Adrenal gland (tissue), 12 donors: ENCODE measurements around the gene RND2. TPM values are rescaled to one million over a fixed set of nuclear protein-coding genes. Genes with fewer than 3 reads are reported as not detected.

Experiments used
- DNase-seq, 7 donors: peaks; one replicate each; pipeline ENCODE4 v3.0.0-alpha.2; 2019 to 2020
- H3K27ac ChIP-seq, 5 donors: fragments of 200-600 bp; sonication (generic) in 4 of 5; 1 replicate in 3 of 5; 2 replicates in 2 of 5; pipeline versions ENCODE4 v1.5.1 to v1.8.0; 2016 to 2020; ENCODE audit warnings: mild to moderate bottlenecking in 1 of 5
- H3K27me3 ChIP-seq: fragments of 200-600 bp; 2 replicates; pipeline ENCODE4 v1.8.0; 2021
- H3K36me3 ChIP-seq, 2 donors: fragments of 200-600 bp; replicated peaks in 1 of 2; 1 replicate in 1 of 2; 2 replicates in 1 of 2; pipeline versions ENCODE4 v1.5.1 to v1.8.0; 2018 to 2022
- H3K4me1 ChIP-seq, 2 donors: fragments of 200-600 bp; replicated peaks in 1 of 2; 1 replicate in 1 of 2; 2 replicates in 1 of 2; pipeline versions ENCODE4 v1.5.1 to v1.8.0; 2018 to 2021
- H3K4me3 ChIP-seq, 4 donors: fragments of 200-600 bp; sonication (generic) in 3 of 4; one replicate each; pipeline ENCODE4 v1.5.1; 2016 to 2018
- H3K9me3 ChIP-seq, 3 donors: fragments of 200-600 bp; sonication (generic) in 1 of 3; replicated peaks in 1 of 3; 1 replicate in 2 of 3; 2 replicates in 1 of 3; pipeline versions ENCODE4 v1.5.1 to v1.8.0; 2016 to 2021
- POLR2A ChIP-seq, 2 donors: fragments of 450-650 bp; IDR thresholded peaks; one replicate each; pipeline ENCODE4 v1.6.1; 2017; ENCODE audit warnings: antibody characterized with exemption in 2 of 2, mild to moderate bottlenecking in 2 of 2, moderate library complexity in 1 of 2
- WGBS, 4 donors: extraction: QIAGEN DNeasy Blood & Tissue Kit in 2 of 4; methylation state at CpG; one replicate each; pipeline versions ENCODE4 v1.1.5 to v1.1.7; 2013 to 2017; 5-methylcytosine and 5-hydroxymethylcytosine counted together
- intact Hi-C, 2 donors: fragments of 100-400 bp; cut with DNase I; formaldehyde crosslinking; loops; one replicate each; pipeline versions ENCODE4 v1.14.1 to v1.15.0; 2022 to 2023
- polyA plus RNA-seq, 3 donors: library from polyadenylated mRNA; stranded (reverse); fragments of 200-250 nt in 2 of 3; fragments of 350-450 nt in 1 of 3; fragmentation: Illumina TruSeq in 1 of 3; extraction: RNeasy Lipid Tissue Mini Kit (QIAGEN cat#74804) in 1 of 3; gene quantifications; one replicate each; pipeline ENCODE4 v1.2.3, GENCODE V29; 2013 to 2014
- total RNA-seq, 9 donors: library from RNA; depleted of rRNA in 4 of 9; stranded (reverse); fragments of >200 nt in 4 of 9; fragments of 120-200 nt in 1 of 9; fragmentation: NEBNext Ultra II Directional in 1 of 9; extraction: Animal tissue kit (Norgen Biotek cat#: 25700) in 1 of 9; gene quantifications; one replicate each; pipeline versions ENCODE4 v1.1.0 to v1.2.4, GENCODE V29; 2013 to 2023
- TF ChIP-seq, protein P1 (sequence below), 6 experiments: fragments of 450-650 bp in 4 of 6; fragments of 200-600 bp in 2 of 6; sonication (generic) in 1 of 6; IDR thresholded peaks; 1 replicate in 5 of 6; 2 replicates in 1 of 6; pipeline versions ENCODE4 v1.5.1 to v1.8.0; 2016 to 2021; ENCODE audit warnings: antibody characterized with exemption in 6 of 6, mild to moderate bottlenecking in 2 of 6, moderate library complexity in 1 of 6
- donor health status: healthy with polysubstance abuse.
- donor health status: Bipolar disorder and iron deficiency.
- donor health status: DM: yes; HTN: yes; CAD: no.
- donor health status: DM: no; HTN: no; CAD: no.
- donor health status: DM: no; HTN: no; CAD: no.
- donor health status: DM: yes; HTN: yes; CAD: no.

RND2 gene
- total and polyA plus RNA-seq, 12 donors: 1.3 to 8.2 (median 3.6) TPM

DNA sequence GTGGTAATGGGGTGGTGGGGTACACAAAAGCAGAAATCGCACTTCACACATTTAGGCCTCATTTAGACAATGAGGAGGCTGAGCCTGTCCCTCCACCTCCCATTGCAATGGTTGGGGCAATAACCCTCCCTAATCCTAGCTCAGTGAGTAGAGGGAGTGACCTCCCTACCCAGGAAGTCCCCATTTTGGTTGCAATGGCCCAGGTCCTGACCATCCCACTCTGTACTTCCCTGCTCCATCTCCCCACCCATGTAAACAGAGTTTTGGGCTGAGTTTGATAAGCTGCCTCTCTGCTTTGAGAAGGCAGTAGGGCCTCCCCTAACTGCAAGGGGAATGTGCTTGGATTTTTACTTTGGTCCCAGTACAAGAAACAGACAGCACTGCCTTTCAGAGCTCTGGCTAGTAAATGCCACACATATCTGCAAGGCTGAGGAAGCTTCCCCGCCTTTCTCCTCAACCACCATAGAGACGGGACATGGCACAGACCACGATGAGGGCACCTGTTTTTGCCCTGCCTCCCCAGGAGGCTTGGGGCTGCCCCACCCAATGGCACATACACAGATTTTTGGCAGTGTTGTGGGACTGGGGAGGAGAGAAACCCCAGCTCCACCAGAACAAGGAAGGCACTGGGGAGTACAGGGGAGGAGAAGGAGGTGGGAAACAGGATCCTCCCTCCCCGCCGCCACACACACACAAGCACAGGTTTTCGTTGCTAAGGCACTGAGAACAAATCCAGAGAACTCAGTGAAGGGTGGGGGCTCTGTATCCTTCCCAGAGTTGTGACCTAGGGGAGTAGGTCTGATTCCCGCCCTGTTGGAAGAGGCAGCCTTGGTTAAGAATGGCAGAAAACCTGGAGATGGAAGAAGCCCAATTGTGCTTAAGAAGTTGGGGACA, 10.1 kb upstream of the RND2 start:
- H3K36me3 ChIP-seq: peaks cover 0 to 47% of the 10 kb centered on the region in 2 donors
- intact Hi-C loops: no loop called here
- H3K27me3 ChIP-seq: no peaks in the 10 kb centered on the region
- H3K4me1 ChIP-seq: peaks cover 58 to 79% of the 10 kb centered on the region in 2 donors
- WGBS, 4 donors: 71 to 90% (median 76%) methylated on average over 5 to 8 of the region's 8 CpGs
- peak in 2 of 7 donors; percentile 33 to 50 for DNase-seq
- no peaks in the 10 kb centered on the region for H3K9me3 ChIP-seq
- H3K27ac ChIP-seq: peak overlapping the region in 4 of 5 donors; percentile 52 to 87 (median 70)
- TF ChIP-seq, protein P1, sequence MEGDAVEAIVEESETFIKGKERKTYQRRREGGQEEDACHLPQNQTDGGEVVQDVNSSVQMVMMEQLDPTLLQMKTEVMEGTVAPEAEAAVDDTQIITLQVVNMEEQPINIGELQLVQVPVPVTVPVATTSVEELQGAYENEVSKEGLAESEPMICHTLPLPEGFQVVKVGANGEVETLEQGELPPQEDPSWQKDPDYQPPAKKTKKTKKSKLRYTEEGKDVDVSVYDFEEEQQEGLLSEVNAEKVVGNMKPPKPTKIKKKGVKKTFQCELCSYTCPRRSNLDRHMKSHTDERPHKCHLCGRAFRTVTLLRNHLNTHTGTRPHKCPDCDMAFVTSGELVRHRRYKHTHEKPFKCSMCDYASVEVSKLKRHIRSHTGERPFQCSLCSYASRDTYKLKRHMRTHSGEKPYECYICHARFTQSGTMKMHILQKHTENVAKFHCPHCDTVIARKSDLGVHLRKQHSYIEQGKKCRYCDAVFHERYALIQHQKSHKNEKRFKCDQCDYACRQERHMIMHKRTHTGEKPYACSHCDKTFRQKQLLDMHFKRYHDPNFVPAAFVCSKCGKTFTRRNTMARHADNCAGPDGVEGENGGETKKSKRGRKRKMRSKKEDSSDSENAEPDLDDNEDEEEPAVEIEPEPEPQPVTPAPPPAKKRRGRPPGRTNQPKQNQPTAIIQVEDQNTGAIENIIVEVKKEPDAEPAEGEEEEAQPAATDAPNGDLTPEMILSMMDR (IDR thresholded peaks at IDR 0.05): no peak
- no peak for TF ChIP-seq POLR2A (IDR thresholded peaks at IDR 0.05)
- H3K4me3 ChIP-seq: no peak overlapping the region

DNA sequence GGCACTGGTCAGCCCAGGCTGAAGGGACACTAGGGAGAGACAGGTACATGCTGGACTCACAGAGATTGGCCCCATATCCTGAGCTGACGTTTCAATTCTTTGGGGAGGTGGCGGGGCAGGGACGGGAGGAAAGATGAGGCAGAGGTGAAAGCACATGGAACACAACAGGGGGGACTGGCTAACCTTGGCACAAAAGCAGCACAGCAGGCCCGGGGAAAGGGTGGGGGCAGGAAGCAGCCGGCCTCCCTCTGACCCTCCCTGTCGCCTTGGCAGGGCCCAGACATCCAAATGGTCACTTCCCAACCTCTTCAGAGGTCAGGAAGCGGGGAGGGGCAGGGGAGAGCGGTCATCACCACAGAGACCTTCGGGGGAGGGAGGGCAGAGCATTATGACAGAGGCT, 9.5 kb upstream of the RND2 start:
- TF ChIP-seq, protein P1 (IDR thresholded peaks at IDR 0.05): no peak
- TF ChIP-seq POLR2A (IDR thresholded peaks at IDR 0.05): no peak
- Histone ChIP-seq H3K27me3 (no peaks in the 10 kb centered on the region), H3K4me3 (no peak overlapping the region), H3K36me3 (peaks cover 0 to 47% of the 10 kb centered on the region in 2 donors), H3K27ac (peak overlapping the region in 4 of 5 donors; percentile 52 to 87 (median 70)), H3K4me1 (peaks cover 65 to 81% of the 10 kb centered on the region in 2 donors), H3K9me3 (no peaks in the 10 kb centered on the region)
- 21 to 44% (median 36%) methylated on average over 8 to 9 of the region's 9 CpGs for WGBS, 4 donors
- DNase-seq: peak; percentile 58 to 91 (median 83)
- intact Hi-C loops: no loop called here

DNA sequence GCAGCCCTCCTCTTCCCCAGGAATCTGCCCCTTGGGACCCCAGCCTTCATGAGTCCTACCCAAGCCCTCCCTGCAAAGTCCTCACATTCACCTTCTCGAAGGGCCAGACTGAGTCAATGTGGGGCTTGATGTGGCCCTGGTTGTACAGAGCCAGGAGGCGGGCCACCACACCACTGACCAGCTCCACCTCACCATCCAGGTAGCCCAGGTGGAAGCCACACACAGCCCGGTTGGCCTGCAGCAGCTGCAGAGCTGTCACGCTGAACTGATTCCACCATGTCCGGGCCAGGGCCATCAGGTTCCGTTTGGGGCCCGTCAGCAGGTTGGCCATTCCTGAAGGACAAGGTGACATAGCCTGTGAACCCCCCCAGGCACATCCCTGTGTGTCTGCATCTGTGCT, 8.8 kb upstream of the RND2 start:
- Histone ChIP-seq H3K4me3 (no peak overlapping the region), H3K9me3 (no peaks in the 10 kb centered on the region), H3K27me3 (no peaks in the 10 kb centered on the region), H3K4me1 (peaks cover 61 to 76% of the 10 kb centered on the region in 2 donors), H3K27ac (peak overlapping the region in 4 of 5 donors; percentile 43 to 87 (median 70)), H3K36me3 (peaks cover 0 to 47% of the 10 kb centered on the region in 2 donors)
- WGBS, 4 donors: 90 to 100% (median 92%) methylated on average over 1 to 7 of the region's 7 CpGs
- intact Hi-C loops: no loop called here
- no peak for TF ChIP-seq POLR2A (IDR thresholded peaks at IDR 0.05)
- DNase-seq: peak in 2 of 7 donors; percentile 29 to 56

DNA sequence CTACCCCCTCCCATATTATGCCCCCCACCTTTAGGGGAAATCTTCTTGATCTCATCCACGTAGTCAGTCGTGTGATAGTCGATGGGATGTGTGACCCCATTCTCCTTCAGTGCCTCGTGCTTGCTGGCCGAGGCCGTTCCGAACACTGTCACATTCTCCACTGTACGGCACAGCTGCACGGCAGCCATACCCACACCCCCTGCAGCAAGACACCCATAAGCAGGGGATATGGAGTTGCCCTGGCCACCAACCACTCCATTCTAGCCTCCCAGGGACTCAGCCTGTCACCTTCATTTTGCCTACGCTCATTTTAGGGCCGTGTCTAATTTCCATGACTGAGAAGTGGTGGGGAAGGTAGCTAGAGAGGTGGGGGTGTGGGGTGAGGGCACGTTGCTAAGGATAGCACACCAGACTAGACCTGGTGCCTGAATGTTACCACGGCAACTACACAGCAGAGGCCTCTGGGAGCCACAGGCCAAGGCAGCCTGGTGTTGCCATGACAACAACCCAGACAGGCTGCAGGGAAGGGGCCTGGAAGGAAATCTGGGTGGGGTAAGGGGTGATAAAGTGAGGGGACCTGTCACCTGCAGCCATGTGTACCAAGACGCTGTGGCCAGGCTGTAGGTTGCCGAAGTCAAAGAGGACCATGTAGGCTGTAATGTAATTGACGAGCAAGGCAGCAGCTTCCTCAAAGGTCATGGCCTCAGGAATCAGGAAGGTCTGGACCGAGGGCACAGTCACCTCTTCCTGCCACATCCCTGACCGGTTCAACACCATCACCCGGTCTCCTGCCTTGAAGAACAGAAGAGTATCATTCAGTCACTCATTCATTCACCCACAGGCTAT, 6.8 kb upstream of the RND2 start:
- Histone ChIP-seq H3K27me3 (no peaks in the 10 kb centered on the region), H3K36me3 (peaks cover 0 to 34% of the 10 kb centered on the region in 2 donors), H3K9me3 (no peaks in the 10 kb centered on the region), H3K27ac (peak overlapping the region in 3 of 5 donors; percentile 63 to 97 (median 89)), H3K4me3 (no peak overlapping the region), H3K4me1 (peaks cover 53 to 65% of the 10 kb centered on the region in 2 donors)
- 53 to 57% (median 55%) methylated on average over 18 to 19 of the region's 19 CpGs for WGBS, 4 donors
- TF ChIP-seq, protein P1 (IDR thresholded peaks at IDR 0.05): no peak
- TF ChIP-seq POLR2A (IDR thresholded peaks at IDR 0.05): no peak
- intact Hi-C loops: no loop called here
- peak in 4 of 7 donors; percentile 46 to 89 (median 52) for DNase-seq
